Lower leg skin (tissue), 3 donors: Measurements from ENCODE around the gene ETV4.

Source experiments
- POLR2A ChIP-seq, 2 donors: fragments of 450-650 bp; IDR thresholded peaks; one replicate each; pipeline ENCODE4 v1.6.1; 2016 to 2017; ENCODE audit warnings: antibody characterized with exemption in 2 of 2, mild to moderate bottlenecking in 1 of 2, moderate library complexity in 1 of 2
- TF ChIP-seq, protein P1 (sequence below), 3 donors: fragments of 450-650 bp; IDR thresholded peaks; one replicate each; pipeline ENCODE4 v1.5.1; 2016; ENCODE audit warnings: antibody characterized with exemption in 3 of 3, mild to moderate bottlenecking in 3 of 3, moderate library complexity in 2 of 3

DNA sequence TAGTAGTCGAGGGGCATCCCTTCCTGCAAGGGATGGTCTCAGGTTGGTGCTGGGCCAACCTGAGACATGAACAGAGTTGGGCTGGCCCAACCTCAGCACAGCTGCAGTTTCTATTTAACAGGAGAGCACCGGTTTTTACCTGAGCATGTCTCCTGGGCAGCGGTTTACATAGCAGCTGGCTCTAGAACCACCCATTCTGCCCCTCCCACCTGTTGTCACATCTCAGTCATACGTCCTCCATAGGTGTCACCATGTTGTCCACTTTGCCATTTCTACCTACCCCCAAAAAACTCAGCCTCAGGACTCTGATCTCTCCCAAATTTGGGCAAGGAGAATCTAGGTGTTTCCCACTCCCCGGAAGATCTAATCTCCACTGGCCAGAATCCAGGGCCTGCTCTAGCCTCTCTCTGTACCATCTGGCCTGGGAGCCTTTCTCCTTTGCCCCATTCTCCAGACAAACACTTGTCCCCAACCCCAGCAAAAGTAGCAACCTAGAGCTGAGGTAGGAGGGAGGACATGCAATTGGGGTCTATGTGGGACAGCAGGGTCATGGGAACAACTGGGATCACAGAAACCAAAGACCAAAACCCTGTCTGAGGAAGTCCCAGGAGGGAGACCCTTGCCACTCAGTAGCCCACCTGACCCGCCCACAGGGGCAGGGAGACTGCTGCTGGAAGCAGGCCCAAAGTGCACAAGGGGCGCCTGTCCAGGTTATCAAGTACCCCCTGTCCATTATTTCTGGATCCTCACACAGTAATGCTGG is 19.1 kb downstream of the ETV4 start:
- TF ChIP-seq POLR2A (IDR thresholded peaks at IDR 0.05): no peak
- TF ChIP-seq, protein P1, sequence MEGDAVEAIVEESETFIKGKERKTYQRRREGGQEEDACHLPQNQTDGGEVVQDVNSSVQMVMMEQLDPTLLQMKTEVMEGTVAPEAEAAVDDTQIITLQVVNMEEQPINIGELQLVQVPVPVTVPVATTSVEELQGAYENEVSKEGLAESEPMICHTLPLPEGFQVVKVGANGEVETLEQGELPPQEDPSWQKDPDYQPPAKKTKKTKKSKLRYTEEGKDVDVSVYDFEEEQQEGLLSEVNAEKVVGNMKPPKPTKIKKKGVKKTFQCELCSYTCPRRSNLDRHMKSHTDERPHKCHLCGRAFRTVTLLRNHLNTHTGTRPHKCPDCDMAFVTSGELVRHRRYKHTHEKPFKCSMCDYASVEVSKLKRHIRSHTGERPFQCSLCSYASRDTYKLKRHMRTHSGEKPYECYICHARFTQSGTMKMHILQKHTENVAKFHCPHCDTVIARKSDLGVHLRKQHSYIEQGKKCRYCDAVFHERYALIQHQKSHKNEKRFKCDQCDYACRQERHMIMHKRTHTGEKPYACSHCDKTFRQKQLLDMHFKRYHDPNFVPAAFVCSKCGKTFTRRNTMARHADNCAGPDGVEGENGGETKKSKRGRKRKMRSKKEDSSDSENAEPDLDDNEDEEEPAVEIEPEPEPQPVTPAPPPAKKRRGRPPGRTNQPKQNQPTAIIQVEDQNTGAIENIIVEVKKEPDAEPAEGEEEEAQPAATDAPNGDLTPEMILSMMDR (IDR thresholded peaks at IDR 0.05): no peak
